Measurements from ENCODE around the gene HIF3A.

- TF ChIP-seq CTCF (IDR thresholded peaks at IDR 0.05) (no peak), POLR2A (IDR thresholded peaks at IDR 0.05) (no peak)
Measured at GRCh38 chr19:46288896-46289588, 7.8 kb upstream of the HIF3A start.

All from thyroid gland (tissue), 4 donors.